GM19397 (cell line): Measurements from ENCODE around the gene IYD.

Source experiments
- ATAC-seq: cut with Tn5 transposase; IDR thresholded peaks from one replicate; pipeline ENCODE4 v1.9.1; 2021; ENCODE audit warnings: mild to moderate bottlenecking, moderate library complexity; ENCODE audit not compliant: unreplicated experiment

Gene IYD, protein sequence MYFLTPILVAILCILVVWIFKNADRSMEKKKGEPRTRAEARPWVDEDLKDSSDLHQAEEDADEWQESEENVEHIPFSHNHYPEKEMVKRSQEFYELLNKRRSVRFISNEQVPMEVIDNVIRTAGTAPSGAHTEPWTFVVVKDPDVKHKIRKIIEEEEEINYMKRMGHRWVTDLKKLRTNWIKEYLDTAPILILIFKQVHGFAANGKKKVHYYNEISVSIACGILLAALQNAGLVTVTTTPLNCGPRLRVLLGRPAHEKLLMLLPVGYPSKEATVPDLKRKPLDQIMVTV

GRCh38 chr6:150368762-150369161 is at the start of gene IYD:
TSS of gene IYD (plus strand) at chr6:150369012. CDS start at chr6:150369032, 20 bp downstream.
- no peak for ATAC-seq

GRCh38 chr6:150319924-150320323 is 48.9 kb upstream of the IYD start:
- ATAC-seq: no peak

- no peak for ATAC-seq
Measured at GRCh38 chr6:150320442-150320841, 48.4 kb upstream of the IYD start.

DNA sequence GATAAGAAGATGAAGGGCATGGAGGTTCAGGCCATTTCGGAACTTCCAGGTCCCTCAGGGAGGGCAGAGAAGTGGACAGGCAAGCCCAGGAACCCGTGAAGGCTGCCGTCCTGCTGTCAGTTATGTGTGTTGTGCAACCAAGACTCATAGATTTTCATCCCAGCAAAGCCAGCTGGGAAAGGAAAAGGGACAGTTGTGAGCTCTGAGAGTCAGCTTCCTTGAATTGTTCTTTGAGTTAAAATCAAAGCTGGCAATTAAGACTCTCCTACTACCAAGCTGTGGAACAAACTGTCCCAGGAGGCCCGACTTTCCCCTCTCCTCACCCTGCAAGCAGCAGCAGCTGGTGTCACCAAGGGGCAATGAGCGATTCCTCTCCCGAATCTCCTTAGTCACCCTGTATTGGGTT is 46.3 kb upstream of the IYD start:
- no peak for ATAC-seq

DNA sequence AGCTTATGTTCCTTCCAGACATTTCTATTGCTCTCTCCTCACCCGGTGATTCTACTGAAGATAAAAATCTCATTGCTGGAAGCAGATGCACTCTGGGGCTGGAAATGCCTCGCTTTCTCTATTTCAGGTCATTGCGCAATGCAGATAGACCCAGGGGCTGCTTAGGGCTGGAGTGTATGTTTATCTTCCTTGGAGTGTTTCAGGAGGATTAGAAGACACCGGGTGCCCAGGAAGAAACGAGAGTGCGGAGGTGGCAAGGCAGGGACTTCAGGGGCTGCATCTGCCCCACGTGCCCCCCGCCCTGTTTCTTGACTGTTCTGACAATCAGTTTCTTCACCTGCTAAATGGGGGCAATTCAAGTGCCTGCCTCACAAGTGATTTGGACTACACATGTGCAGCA is 45.6 kb upstream of the IYD start:
- ATAC-seq: no peak

DNA sequence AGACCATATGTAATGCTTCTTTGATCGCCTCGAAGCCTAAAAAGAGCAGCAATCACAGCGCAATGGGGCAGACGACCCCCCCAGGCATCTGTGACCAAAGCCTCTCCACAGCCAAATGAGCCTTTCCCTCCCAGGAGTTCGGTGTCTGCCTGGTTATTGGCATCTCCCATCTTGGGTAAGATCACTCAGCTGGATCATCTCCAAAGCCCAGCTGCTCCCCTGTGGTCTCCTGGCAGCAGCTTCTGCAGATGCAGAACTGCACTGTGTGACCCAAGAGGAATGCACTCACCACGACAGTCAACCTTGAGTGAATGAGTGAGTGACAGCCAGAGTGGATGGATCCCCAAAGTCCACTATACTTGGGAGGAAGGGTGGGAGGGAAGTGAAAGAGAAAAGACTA is 44.8 kb upstream of the IYD start:
- ATAC-seq: no peak

DNA sequence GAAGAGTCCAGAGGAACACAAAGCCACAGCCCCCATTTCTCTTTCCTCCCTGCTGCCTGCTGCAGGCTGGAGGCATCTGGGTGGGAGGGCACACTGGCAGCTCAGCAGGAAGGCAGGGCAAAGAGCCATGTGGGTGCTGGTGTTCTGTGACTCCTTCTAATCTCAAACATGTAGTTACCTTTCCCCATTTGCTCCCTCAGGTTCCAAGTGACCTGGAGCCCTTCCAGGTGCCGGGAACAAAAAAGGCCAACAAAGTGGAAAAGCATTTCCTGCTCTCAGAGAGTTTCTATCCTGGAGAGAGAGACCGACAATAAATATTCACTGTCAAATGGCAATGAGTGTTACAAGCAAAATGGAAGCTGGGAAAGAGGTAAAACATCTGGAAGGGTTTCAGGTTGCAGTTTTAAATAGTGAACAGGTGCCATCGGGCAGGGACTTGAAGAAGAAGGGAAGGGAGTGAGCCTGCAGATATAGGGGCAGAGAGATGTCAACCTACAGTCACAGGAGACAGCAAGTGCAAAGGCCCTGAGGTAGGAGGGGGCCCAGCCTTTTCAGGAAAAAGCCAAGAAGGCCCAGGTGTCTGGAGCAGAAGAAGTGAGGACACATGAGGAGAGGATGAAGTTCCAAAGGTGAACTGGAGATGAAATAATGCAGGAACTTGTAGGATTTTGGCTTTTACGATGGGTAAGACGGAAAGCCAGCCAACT is 43.6 kb upstream of the IYD start:
- ATAC-seq: no peak

DNA sequence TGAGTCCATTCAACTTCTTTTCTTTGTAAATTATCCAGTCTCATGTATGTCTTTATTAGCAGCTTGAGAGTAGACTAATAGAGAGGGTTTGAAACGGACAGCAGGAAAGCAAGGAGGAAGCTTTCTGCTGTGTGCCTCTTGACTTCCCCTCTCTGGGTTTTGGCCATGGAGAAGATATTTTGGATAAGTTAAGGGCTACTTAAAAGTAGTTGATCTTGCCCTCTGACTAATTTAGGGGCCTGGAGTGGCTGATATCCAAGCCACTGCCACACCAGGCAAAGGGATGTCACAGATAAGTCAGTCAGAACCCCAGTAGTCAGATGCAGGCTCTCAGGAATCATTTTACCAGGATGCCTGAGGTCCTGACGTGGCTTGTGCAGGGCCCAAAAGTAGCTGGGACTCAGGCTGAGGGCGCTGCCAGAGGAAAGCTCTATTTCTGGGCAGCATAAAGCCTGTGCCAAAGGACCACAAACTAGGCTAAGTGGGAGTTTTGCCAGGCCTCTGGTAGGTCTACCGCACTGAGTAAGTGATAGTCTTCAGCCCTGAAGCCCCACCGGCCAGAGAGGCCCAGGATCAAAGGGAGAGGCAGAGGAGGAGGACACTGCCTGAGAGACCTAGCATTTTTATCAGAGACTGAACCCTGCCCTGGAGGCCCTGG is 41.6 kb upstream of the IYD start:
- ATAC-seq: no peak

GRCh38 chr6:150328744-150329405 is 39.9 kb upstream of the IYD start:
- ATAC-seq: no peak

DNA sequence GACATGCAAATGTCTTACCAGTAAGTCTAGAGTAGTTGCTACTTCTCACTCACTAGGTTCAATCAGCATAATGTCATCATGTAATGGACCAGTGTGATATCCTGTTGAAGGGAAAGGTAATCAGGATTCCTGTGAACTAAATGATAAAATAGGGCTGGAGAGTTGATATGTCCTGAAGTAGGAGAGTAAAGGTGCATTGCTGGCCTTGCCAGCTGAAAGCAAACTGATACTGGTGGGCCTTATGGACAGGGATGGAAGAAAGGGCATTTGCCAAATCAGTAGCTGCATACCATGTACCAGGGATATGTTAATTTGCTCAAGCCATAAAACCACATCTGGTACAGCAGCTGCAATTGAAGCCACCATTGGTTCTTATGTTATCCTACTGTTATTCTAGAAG is 37.5 kb upstream of the IYD start:
- ATAC-seq: no peak

GRCh38 chr6:150332939-150333584 is 35.8 kb upstream of the IYD start:
- no peak for ATAC-seq

DNA sequence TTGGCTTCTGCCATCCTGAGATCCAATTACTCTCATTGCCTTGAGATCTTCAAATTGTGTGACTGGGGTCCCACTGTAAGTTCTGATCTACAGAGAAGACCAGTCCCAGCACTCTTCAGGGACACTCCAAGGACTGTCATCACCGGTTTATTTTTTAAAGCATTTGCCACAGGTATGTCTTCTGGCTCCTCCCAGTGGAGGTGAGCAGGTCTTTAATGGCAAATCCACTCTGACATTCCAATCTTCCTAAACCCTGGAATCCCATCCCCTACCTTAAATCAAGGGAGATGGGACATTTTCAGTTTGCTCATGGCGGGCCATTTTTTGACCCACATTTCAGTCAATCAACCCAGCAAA is 35.2 kb upstream of the IYD start:
- no peak for ATAC-seq

DNA sequence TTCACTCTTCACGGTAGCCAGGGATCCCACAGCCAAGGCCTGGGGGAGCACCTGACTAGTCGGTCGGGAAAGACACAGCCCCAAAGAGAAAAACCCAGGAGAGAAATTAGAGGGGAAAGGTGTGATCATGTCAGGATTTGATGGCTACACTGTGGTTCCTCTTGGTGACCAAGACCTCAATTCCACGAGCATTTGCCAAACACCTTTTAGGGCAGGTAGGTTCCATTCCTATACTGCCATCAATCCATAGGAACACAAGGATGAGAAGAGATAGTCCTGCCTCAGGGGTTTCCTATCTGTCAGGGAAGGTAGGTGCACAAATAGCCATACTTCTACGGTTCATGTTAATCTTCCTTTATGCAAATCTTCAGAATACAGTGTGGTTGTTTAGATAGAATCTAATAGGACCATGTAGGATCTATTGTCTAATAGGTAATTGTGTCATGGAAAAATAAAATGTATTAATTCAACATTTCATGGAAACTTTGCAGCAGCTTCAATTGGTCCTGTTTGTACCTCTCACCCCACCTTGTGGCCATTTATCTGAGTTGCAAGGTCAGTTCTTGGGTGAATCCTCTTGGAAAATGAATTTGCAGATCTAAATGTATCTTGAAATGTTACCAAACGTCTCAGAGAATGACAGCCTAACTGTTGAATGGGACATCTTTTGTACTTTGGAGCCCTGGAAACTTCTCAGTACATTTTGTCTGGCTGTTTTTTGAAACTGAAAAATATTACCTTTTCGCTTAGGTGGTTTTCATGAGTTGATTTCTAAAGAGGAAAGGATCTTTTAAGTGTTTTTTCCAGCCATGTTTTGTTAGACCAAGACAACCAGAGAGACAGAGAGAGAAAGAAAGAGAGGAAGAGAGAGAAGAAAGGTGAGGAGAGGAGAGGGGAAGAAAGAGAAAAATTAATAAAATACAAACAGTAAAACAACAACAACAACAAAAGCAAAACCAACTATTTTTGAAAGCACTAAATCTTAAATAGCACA is 33.7 kb upstream of the IYD start:
- no peak for ATAC-seq

- ATAC-seq: no peak
Measured at GRCh38 chr6:150336299-150336698, 32.5 kb upstream of the IYD start.

DNA sequence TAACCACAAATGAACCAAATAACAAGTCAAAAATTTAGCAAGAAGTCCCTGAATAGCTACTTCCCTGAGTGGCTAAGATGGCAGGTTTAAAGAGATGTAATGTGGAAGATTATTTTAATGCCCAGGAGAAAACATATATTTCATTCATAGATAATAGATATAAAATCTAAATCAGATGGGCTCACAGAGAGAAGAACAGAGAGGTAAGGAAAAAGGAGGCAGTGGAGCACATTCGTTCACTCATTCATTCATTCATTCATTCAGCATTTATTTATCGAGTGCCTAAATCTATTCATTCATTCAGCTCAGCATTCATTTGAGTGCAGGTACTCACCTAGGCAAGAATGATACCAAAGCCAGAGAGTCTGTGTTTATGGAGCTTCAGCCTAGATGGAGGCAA is 32.1 kb upstream of the IYD start:
- no peak for ATAC-seq

DNA sequence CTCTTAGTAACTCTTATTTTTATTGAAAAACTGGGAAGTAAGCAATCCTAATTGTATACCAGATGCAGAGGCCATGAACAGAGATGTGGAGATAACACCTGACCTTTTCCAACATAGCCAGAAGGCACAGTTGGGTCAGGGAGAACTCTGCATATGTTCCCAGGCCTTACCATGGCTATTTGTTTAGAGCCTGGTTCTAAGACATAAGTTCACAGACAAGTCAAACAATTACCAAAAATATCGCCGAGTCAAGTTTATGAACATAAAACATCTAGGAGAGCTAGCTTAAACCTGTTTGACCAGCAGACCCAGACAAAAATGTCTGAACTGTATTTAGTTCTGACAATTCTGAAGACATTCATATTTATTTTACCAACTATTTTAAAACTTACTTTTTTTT is 26.7 kb upstream of the IYD start:
- ATAC-seq: no peak

GRCh38 chr6:150343434-150343833 is 25.4 kb upstream of the IYD start:
- no peak for ATAC-seq

DNA sequence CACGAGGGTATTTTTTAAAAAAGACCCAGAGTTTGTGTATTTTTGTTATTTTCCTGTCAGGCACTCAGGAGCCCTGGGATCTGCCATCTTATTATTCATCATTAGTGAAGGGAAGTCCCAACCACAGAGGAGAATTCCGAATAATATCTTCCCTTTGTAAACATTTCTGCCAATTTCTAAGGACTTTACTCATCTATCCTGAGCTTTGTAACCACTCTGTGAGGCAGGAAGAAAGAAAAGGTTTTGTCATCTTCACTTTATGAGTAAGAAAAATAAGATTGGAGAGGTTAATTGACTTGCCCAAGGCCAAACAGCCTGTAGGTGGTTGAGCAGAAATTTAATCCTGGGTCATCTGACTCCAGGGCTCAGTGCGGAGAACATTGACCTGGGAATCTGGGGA is 23.0 kb upstream of the IYD start:
- no peak for ATAC-seq

- no peak for ATAC-seq
Measured at GRCh38 chr6:150346346-150346745, 22.5 kb upstream of the IYD start.

DNA sequence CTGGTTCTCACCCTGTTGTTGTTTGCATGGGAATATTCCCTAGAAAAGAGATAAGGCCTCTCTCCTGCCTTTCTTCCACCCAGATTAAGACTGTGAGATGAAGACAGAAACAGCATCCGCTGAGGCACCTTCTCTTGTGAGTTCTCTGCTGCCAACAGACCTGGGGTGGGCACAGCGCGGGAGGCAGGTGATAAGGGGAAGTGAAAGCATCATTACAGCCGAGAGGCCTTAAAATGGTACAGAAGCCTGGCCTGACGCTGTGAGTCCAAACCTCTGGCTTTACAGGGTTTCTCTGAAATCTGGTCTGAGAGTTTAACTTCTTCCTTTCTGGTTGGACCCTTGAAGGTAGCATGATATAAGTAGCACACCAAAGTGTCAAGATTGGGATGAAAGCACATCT is 21.0 kb upstream of the IYD start:
- no peak for ATAC-seq
